HEK293T (cell line): ENCODE measurements around the gene IGF1R.

ENCODE experiments used
- ELF4 ChIP-seq: fragments of 450-650 bp; IDR thresholded peaks from 2 replicates; pipeline ENCODE4 v1.6.1; 2017; ENCODE audit warnings: antibody characterized with exemption
- FOXA1 ChIP-seq: fragments of 450-650 bp; IDR thresholded peaks from 2 replicates; pipeline ENCODE4 v1.6.1; 2016; ENCODE audit warnings: mild to moderate bottlenecking
- FOXK2 ChIP-seq: fragments of 450-650 bp; IDR thresholded peaks from 2 replicates; pipeline ENCODE4 v1.6.1; 2016; ENCODE audit warnings: mild to moderate bottlenecking
- FOXM1 ChIP-seq: fragments of 450-650 bp; IDR thresholded peaks from 2 replicates; pipeline ENCODE4 v1.6.1; 2017; ENCODE audit warnings: mild to moderate bottlenecking, borderline replicate concordance
- HDGF ChIP-seq: fragments of 450-650 bp; IDR thresholded peaks from 2 replicates; pipeline ENCODE4 v1.6.1; 2017; ENCODE audit warnings: antibody characterized with exemption, borderline replicate concordance
- L3MBTL2 ChIP-seq: fragments of 450-650 bp; conservative IDR thresholded peaks from 2 replicates; pipeline ENCODE4 v1.6.1; 2016; ENCODE audit warnings: mild to moderate bottlenecking
- PKNOX1 ChIP-seq: fragments of 450-650 bp; IDR thresholded peaks from 2 replicates; pipeline ENCODE4 v1.6.1; 2016
- SUZ12 ChIP-seq: fragments of 450-650 bp; IDR thresholded peaks from 2 replicates; pipeline ENCODE4 v1.6.1; 2016; ENCODE audit warnings: mild to moderate bottlenecking
- TARDBP ChIP-seq: fragments of 450-650 bp; IDR thresholded peaks from 2 replicates; pipeline ENCODE4 v1.6.1; 2016

- TF ChIP-seq FOXM1 (no peak), FOXK2 (no peak), ELF4 (no peak), SUZ12 (no peak), TARDBP (no peak), PKNOX1 (no peak), FOXA1 (no peak), HDGF (no peak), L3MBTL2 (no peak)
These were observed 146.4 kb downstream of the IGF1R start for GRCh38 chr15:98794748-98795147.
